NCI-H2107 treated with DMSO at 0.1 percent for 48 hours (cell line): ENCODE results near the gene ZSWIM7.

Experiments used
- DNase-seq: peaks from one replicate; lab custom pipeline; 2025; ENCODE audit not compliant: unreplicated experiment; lab: John Stamatoyannopoulos, UW

The ZSWIM7 gene

GRCh38 chr17:15935891-15936290, 63.6 kb downstream of the ZSWIM7 start:
- DNase-seq = no peak

GRCh38 chr17:15934866-15935265, 64.6 kb downstream of the ZSWIM7 start:
- no peak for DNase-seq

- no peak for DNase-seq
Measured at GRCh38 chr17:15931394-15931793, 68.1 kb downstream of the ZSWIM7 start.

DNA sequence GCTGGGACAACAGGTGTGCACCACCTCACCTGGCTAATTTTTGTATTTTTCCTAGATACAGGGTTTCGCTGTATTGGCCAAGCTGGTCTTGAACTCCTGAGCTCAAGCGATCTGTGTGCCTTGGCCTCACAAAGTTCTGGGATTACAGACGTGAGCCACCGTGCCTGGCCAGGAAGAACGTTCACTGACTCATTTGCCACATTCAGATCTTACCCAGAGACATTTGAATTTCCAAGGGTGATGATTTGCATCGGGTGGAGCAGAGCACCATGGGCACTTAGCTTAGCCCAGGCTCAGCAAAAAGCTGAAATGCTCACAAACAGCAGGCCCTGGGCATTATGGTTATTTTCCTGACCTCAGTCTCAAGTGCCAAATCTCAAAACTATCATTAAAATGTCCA, 69.1 kb downstream of the ZSWIM7 start:
- DNase-seq = no peak

GRCh38 chr17:15929941-15930340, 69.6 kb downstream of the ZSWIM7 start:
- no peak for DNase-seq

DNA sequence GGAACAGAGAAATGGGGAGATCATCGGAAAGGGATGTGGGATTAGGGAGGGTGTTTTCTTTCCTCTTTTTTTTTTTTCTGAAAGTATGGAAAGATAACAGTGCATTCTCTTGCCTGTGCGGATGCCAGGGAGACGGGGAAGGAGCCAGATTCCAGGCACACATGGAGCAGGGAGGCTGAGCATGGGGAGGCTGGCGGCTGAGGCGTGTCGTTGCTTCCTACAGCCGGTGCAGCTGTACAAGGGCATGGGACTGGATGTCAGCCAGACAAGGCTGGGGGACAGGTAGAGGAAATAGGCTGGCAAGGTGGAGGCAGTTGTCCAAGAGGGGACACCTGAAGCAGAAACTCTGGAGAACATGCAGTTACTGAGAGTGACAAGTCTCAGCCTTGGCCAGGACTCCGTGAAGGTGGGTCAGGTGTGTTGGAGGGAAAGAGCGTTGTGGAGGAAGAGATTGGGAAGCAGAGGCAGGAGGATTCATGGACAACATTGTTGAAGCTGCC, 71.2 kb downstream of the ZSWIM7 start:
- DNase-seq = no peak
